OCI-LY7 (cell line): ENCODE results near the gene PHB1. TPM values are rescaled to one million over a fixed set of nuclear protein-coding genes. Genes with fewer than 3 reads are reported as not detected.

Source experiments
- BruUV-seq: library from RNA; stranded (reverse); fragments of 400-500 nt; replicated peaks from 2 replicates; lab custom pipeline; 2021; lab: Mats Ljungman, UMichigan
- CTCF ChIA-PET: fragments of 300-600 bp; sonication (Branson Sonifier 250); formaldehyde crosslinking; loops from one replicate; lab custom pipeline; 2022; ENCODE audit warnings: antibody characterized with exemption; ENCODE audit not compliant: unreplicated experiment; lab: Charles Lee
- POLR2A ChIA-PET: fragments of 300-600 bp; sonication (Branson Sonifier 250); formaldehyde crosslinking; loops from one replicate; lab custom pipeline; 2022; ENCODE audit warnings: antibody characterized with exemption; lab: Charles Lee
- DNase-seq: peaks from one replicate; pipeline ENCODE4 v3.0.0-alpha.2; 2015; ENCODE audit warnings: low spot score
- H2AFZ ChIP-seq: fragments of 200-600 bp; sonication (generic), shearing (Covaris generic); 2 replicates; pipeline ENCODE4 v1.6.1; 2014; ENCODE audit warnings: mild to moderate bottlenecking, antibody characterized with exemption, low read length, moderate library complexity
- H3K27ac ChIP-seq: fragments of 200-600 bp; sonication (generic); 2 replicates; pipeline ENCODE4 v1.5.1; 2014; ENCODE audit warnings: mixed run types, low read depth, mild to moderate bottlenecking, moderate library complexity, low read length, inconsistent platforms; ENCODE audit not compliant: poor library complexity, severe bottlenecking
- H3K36me3 ChIP-seq: fragments of 200-600 bp; sonication (generic); 2 replicates; pipeline ENCODE4 v1.6.1; 2014; ENCODE audit warnings: mild to moderate bottlenecking, antibody characterized with exemption, low read length, moderate library complexity, mixed read lengths; ENCODE audit not compliant: insufficient read depth
- H3K4me1 ChIP-seq: fragments of 200-600 bp; sonication (generic); 2 replicates; pipeline ENCODE4 v1.5.1; 2014; ENCODE audit warnings: mild to moderate bottlenecking, low read length; ENCODE audit not compliant: insufficient read depth, poor library complexity, severe bottlenecking
- H3K4me2 ChIP-seq: fragments of 200-600 bp; sonication (generic); 2 replicates; pipeline ENCODE4 v1.6.1; 2014; ENCODE audit warnings: mild to moderate bottlenecking, low read length
- H3K4me3 ChIP-seq: fragments of 200-600 bp; sonication (generic); 2 replicates; pipeline ENCODE4 v1.5.1; 2014; ENCODE audit warnings: mild to moderate bottlenecking, low read depth, low read length; ENCODE audit not compliant: poor library complexity, severe bottlenecking
- H3K79me2 ChIP-seq: fragments of 200-600 bp; sonication (generic); 2 replicates; pipeline ENCODE4 v1.6.1; 2016; ENCODE audit warnings: low read depth, mild to moderate bottlenecking, low read length, moderate library complexity, mixed read lengths; ENCODE audit not compliant: insufficient read depth
- H3K9me2 ChIP-seq: fragments of 200-600 bp; sonication (generic); 2 replicates; pipeline ENCODE4 v1.6.1; 2016; ENCODE audit warnings: mild to moderate bottlenecking, low read length, mixed read lengths; ENCODE audit not compliant: insufficient read depth
- H3K9me3 ChIP-seq: fragments of 200-600 bp; sonication (generic); 2 replicates; pipeline ENCODE4 v1.6.1; 2014; ENCODE audit warnings: mild to moderate bottlenecking, mixed run types, low read length, mixed read lengths
- H4K20me1 ChIP-seq: fragments of 200-600 bp; sonication (generic); 2 replicates; pipeline ENCODE4 v1.6.1; 2014; ENCODE audit warnings: mild to moderate bottlenecking, antibody characterized with exemption, low read length, moderate library complexity, mixed read lengths; ENCODE audit not compliant: insufficient read depth
- EZH2phosphoT487 ChIP-seq: fragments of 200-600 bp; sonication (generic); IDR thresholded peaks from 2 replicates; pipeline ENCODE4 v1.6.1; 2018; ENCODE audit warnings: low read depth, borderline replicate concordance, mild to moderate bottlenecking, mixed run types, antibody characterized with exemption, low read length, moderate library complexity, mixed read lengths
- intact Hi-C: fragments of 100-400 bp; cut with micrococcal nuclease; formaldehyde crosslinking; loops from one replicate; pipeline ENCODE4 v1.10.0; 2022; ENCODE audit not compliant: unreplicated experiment
- total RNA-seq, 2 experiments: library from RNA; depleted of rRNA in 1 of 2; stranded (reverse); fragments of >200 nt in 1 of 2; shearing (Covaris generic) in 1 of 2; gene quantifications; 2 replicates each; pipeline ENCODE4 v1.2.3, GENCODE V29; 2014 to 2022
- TF ChIP-seq, protein P1 (sequence below): fragments of 200-600 bp; sonication (generic); conservative IDR thresholded peaks from 2 replicates; pipeline ENCODE4 v1.5.1; 2014; ENCODE audit warnings: mild to moderate bottlenecking, antibody characterized with exemption, low read length, moderate library complexity, mixed read lengths

PHB1 gene
- total RNA-seq, 2 experiments from 2014 or later = 137 to 217 TPM

- Histone ChIP-seq H3K4me2 (peak overlapping the region; percentile 99), H3K9me2 (no peaks in the 10 kb centered on the region), H3K9me3 (no peaks in the 10 kb centered on the region), H4K20me1 (peaks cover 33% of the 10 kb centered on the region), H3K4me1 (peaks cover 45% of the 10 kb centered on the region), H3K4me3 (peak overlapping the region; percentile 89), H3K27ac (peak overlapping the region; percentile 71), H3K36me3 (no peaks in the 10 kb centered on the region; the same call in 1 of the 2 replicates), H2AFZ (no peak overlapping the region), H3K79me2 (peaks cover 73% of the 10 kb centered on the region)
- ChIA-PET POLR2A (interaction anchor here (0.6 to 2.3 kb wide), 8 partner anchors 12 to 793 kb away, joined by 3 to 11 read pairs (median 4); no protein-coding TSS in a partner anchor), CTCF (interaction anchor here (0.9 to 1.9 kb wide), 3 partner anchors 18 to 35 kb away, joined by 3 to 6 read pairs (median 5); no protein-coding TSS in a partner anchor)
- intact Hi-C loops = loop anchor here (2.0 kb wide), 1 partner anchor 42 kb away; no protein-coding TSS in a partner anchor
- DNase-seq = peak; percentile 75
- BruUV-seq = no TSS peak
- no peak for TF ChIP-seq EZH2phosphoT487
- TF ChIP-seq, protein P1, sequence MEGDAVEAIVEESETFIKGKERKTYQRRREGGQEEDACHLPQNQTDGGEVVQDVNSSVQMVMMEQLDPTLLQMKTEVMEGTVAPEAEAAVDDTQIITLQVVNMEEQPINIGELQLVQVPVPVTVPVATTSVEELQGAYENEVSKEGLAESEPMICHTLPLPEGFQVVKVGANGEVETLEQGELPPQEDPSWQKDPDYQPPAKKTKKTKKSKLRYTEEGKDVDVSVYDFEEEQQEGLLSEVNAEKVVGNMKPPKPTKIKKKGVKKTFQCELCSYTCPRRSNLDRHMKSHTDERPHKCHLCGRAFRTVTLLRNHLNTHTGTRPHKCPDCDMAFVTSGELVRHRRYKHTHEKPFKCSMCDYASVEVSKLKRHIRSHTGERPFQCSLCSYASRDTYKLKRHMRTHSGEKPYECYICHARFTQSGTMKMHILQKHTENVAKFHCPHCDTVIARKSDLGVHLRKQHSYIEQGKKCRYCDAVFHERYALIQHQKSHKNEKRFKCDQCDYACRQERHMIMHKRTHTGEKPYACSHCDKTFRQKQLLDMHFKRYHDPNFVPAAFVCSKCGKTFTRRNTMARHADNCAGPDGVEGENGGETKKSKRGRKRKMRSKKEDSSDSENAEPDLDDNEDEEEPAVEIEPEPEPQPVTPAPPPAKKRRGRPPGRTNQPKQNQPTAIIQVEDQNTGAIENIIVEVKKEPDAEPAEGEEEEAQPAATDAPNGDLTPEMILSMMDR = no peak
Measured at GRCh38 chr17:49358641-49359247, 55.9 kb downstream of the PHB1 start.

DNA sequence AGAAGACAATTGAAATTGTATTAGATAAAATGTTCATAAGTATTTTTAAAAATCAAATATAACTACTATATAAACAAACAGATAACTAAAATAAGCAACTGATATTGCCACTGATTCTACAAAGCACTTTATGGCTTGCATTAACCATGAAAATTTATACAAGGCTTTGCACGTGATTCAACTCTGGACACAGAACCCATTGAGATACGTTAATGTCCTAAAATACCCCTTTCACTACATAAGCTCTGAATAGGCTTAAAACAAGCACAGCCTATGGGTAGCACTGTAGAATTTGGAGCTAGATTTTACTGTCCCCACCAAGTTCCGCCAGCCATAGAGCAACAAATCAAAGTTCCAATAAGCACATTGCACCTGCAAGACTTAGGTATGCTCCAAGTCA is 57.2 kb downstream of the PHB1 start:
- Histone ChIP-seq H3K4me2 (peak overlapping the region; percentile 99), H3K27ac (peak overlapping the region; percentile 71), H3K9me3 (no peaks in the 10 kb centered on the region), H3K79me2 (peaks cover 86% of the 10 kb centered on the region), H3K4me3 (peak overlapping the region; percentile 89), H2AFZ (no peak overlapping the region), H4K20me1 (peaks cover 33% of the 10 kb centered on the region), H3K36me3 (no peaks in the 10 kb centered on the region; the same call in 1 of the 2 replicates), H3K4me1 (peaks cover 36% of the 10 kb centered on the region), H3K9me2 (no peaks in the 10 kb centered on the region)
- TF ChIP-seq, protein P1 = no peak
- no peak for TF ChIP-seq EZH2phosphoT487
- no peak for DNase-seq
- intact Hi-C loops = no loop called here
- ChIA-PET POLR2A (interaction anchor here (0.7 to 2.3 kb wide), 4 partner anchors 20 to 361 kb away, joined by 3 to 11 read pairs (median 6); no protein-coding TSS in a partner anchor), CTCF (interaction anchor here (0.9 kb wide), 1 partner anchor 17 kb away, joined by 3 read pairs; no protein-coding TSS in a partner anchor)
- BruUV-seq = no TSS peak

GRCh38 chr17:49356320-49356719 is 58.4 kb downstream of the PHB1 start:
- no peak overlapping the region for H3K4me3 ChIP-seq
- peaks cover 98% of the 10 kb centered on the region for H3K79me2 ChIP-seq
- ChIA-PET CTCF (no interaction called here), POLR2A (no interaction called here)
- peaks cover 35% of the 10 kb centered on the region for H3K4me1 ChIP-seq
- H3K27ac ChIP-seq = no peak overlapping the region
- no peak for TF ChIP-seq EZH2phosphoT487
- TF ChIP-seq, protein P1 = no peak
- H3K36me3 ChIP-seq = no peaks in the 10 kb centered on the region; the same call in 1 of the 2 replicates
- no peaks in the 10 kb centered on the region for H3K9me3 ChIP-seq
- no TSS peak for BruUV-seq
- peaks cover 36% of the 10 kb centered on the region for H4K20me1 ChIP-seq
- peak overlapping the region; percentile 4; the same call in 1 of the 2 replicates for H3K4me2 ChIP-seq
- intact Hi-C loops = no loop called here
- no peak overlapping the region for H2AFZ ChIP-seq
- no peaks in the 10 kb centered on the region for H3K9me2 ChIP-seq
- no peak for DNase-seq
